Diencephalon (tissue), 1 donor: ENCODE data around the gene WDR3. TPM values are rescaled to one million over a fixed set of nuclear protein-coding genes. Genes with fewer than 3 reads are reported as not detected.

Experiments
- total RNA-seq: library from RNA; depleted of rRNA; stranded (reverse); fragments of >200 nt; gene quantifications from one replicate; pipeline ENCODE4 v1.2.3, GENCODE V29; 2014

The WDR3 gene
- total RNA-seq: 19.1 TPM

GRCh38 chr1:117929343-117930172, at the start of gene WDR3, which contains the start of gene GDAP2:
TSS of gene WDR3 (plus strand) at chr1:117929739. CDS start at chr1:117933320, 3,581 bp downstream.
TSS of gene GDAP2 (minus strand) at chr1:117929621. CDS start at chr1:117920357, 9,264 bp downstream.

Other genes with a start within 250 kb of the WDR3 start
- 49.1 TPM for gene GDAP2, start 118 bp upstream of the WDR3 start, total RNA-seq